ENCODE measurements around the gene CARD11. TPM values are rescaled to one million over a fixed set of nuclear protein-coding genes. Genes with fewer than 3 reads are reported as not detected.

The CARD11 gene
- total RNA-seq, 1 donor from 2014 or later, result 1.7 TPM

DNA sequence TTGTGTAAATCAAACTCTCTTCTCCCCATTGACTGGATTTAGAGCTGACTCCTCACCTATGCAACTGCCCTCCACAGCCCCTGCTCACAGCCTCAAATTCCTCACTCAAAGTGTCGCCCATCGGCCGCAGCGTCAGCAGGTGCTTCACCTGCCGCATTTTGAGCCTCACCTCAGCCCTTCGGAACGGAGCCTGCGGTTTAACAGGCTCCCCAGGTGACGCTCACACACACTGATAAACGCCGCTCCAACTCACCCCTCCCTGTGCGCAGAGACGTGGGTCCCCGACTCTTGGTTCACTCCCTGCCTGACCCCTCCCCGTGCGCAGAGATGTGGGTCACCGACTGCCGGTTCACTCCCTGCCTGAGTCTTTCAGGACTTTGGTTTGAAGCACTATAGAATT is 57.1 kb downstream of the CARD11 start:
- Mint-ChIP-seq H3K27me3 (ENCODE audit: low read depth) (peaks cover 17% of the 10 kb centered on the region), H3K36me3 (ENCODE audit: low read depth) (peaks cover 6% of the 10 kb centered on the region), H3K27ac (ENCODE audit: unreplicated experiment) (no peak overlapping the region), H3K4me3 (ENCODE audit: unreplicated experiment) (no peak overlapping the region), H3K4me1 (ENCODE audit: low read depth) (no peaks in the 10 kb centered on the region), H3K9me3 (ENCODE audit: low read depth) (peaks cover 17% of the 10 kb centered on the region)
- TF ChIP-seq CTCF (IDR thresholded peaks at IDR 0.05), result no peak
- DNase-seq (ENCODE audit: low spot score), result no peak

- peaks cover 17% of the 10 kb centered on the region for H3K27me3 Mint-ChIP-seq (ENCODE audit: low read depth)
- H3K27ac Mint-ChIP-seq (ENCODE audit: unreplicated experiment), result no peak overlapping the region
- H3K4me3 Mint-ChIP-seq (ENCODE audit: unreplicated experiment), result no peak overlapping the region
- no peak for DNase-seq (ENCODE audit: low spot score)
- H3K36me3 Mint-ChIP-seq (ENCODE audit: low read depth), result peaks cover 6% of the 10 kb centered on the region
- no peaks in the 10 kb centered on the region for H3K4me1 Mint-ChIP-seq (ENCODE audit: low read depth)
- TF ChIP-seq CTCF (IDR thresholded peaks at IDR 0.05), result no peak
- peaks cover 13% of the 10 kb centered on the region for H3K9me3 Mint-ChIP-seq (ENCODE audit: low read depth)
Measured at GRCh38 chr7:2985866-2986265, 57.8 kb downstream of the CARD11 start.

GRCh38 chr7:2984091-2984490 is 59.6 kb downstream of the CARD11 start:
- Mint-ChIP-seq H3K9me3 (ENCODE audit: low read depth) (peaks cover 8% of the 10 kb centered on the region), H3K27me3 (ENCODE audit: low read depth) (peaks cover 19% of the 10 kb centered on the region), H3K36me3 (ENCODE audit: low read depth) (peaks cover 1% of the 10 kb centered on the region), H3K27ac (ENCODE audit: unreplicated experiment) (no peak overlapping the region), H3K4me1 (ENCODE audit: low read depth) (no peaks in the 10 kb centered on the region), H3K4me3 (ENCODE audit: unreplicated experiment) (no peak overlapping the region)
- no peak for TF ChIP-seq CTCF (IDR thresholded peaks at IDR 0.05)
- no peak for DNase-seq (ENCODE audit: low spot score)

GRCh38 chr7:2983586-2983985 is 60.1 kb downstream of the CARD11 start:
- H3K27me3 Mint-ChIP-seq (ENCODE audit: low read depth), result peaks cover 21% of the 10 kb centered on the region
- DNase-seq (ENCODE audit: low spot score), result no peak
- TF ChIP-seq CTCF (IDR thresholded peaks at IDR 0.05), result no peak
- H3K4me3 Mint-ChIP-seq (ENCODE audit: unreplicated experiment), result no peak overlapping the region
- peaks cover 1% of the 10 kb centered on the region for H3K36me3 Mint-ChIP-seq (ENCODE audit: low read depth)
- H3K27ac Mint-ChIP-seq (ENCODE audit: unreplicated experiment), result no peak overlapping the region
- H3K4me1 Mint-ChIP-seq (ENCODE audit: low read depth), result no peaks in the 10 kb centered on the region
- H3K9me3 Mint-ChIP-seq (ENCODE audit: low read depth), result peaks cover 7% of the 10 kb centered on the region

DNA sequence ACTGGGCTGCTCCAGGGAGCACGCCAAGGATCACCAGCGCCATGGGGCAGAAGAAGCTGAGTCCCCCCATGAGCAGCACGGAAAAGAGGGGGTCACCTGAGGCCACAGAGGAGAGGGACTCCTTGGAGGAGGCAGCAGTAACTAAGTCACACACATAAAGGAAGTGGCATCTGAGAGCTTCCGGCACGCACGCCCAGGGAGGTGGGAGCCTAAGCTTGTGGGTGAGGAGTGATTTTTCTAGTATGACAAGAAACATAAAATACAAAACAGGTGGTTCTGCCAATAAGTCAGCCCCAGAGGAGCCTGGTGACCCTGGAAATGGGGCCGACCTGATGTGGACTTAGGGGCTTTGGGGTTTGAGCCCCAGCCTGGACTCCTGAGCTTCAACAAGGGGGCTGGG is 60.8 kb downstream of the CARD11 start:
- H3K27me3 Mint-ChIP-seq (ENCODE audit: low read depth), result peaks cover 23% of the 10 kb centered on the region
- H3K27ac Mint-ChIP-seq (ENCODE audit: unreplicated experiment), result no peak overlapping the region
- H3K4me1 Mint-ChIP-seq (ENCODE audit: low read depth), result no peaks in the 10 kb centered on the region
- peaks cover 5% of the 10 kb centered on the region for H3K9me3 Mint-ChIP-seq (ENCODE audit: low read depth)
- no peak overlapping the region for H3K4me3 Mint-ChIP-seq (ENCODE audit: unreplicated experiment)
- DNase-seq (ENCODE audit: low spot score), result no peak
- TF ChIP-seq CTCF (IDR thresholded peaks at IDR 0.05), result no peak
- H3K36me3 Mint-ChIP-seq (ENCODE audit: low read depth), result no peaks in the 10 kb centered on the region

Data from chondrocyte (in vitro differentiated cells).